Measurements from ENCODE around the gene SRRM2.
A peak's percentile ranks its signal among the peaks of the same experiment; 100 is the strongest.
"Not testable (repeated sequence)": the region's sequence is repeated elsewhere in the genome, so short reads cannot be mapped to it uniquely, and the experiment has no call there.

Gene SRRM2

GRCh38 chr16:2715519-2715918 is 36.9 kb upstream of the SRRM2 start:
- DNase-seq = peak; percentile 7

DNA sequence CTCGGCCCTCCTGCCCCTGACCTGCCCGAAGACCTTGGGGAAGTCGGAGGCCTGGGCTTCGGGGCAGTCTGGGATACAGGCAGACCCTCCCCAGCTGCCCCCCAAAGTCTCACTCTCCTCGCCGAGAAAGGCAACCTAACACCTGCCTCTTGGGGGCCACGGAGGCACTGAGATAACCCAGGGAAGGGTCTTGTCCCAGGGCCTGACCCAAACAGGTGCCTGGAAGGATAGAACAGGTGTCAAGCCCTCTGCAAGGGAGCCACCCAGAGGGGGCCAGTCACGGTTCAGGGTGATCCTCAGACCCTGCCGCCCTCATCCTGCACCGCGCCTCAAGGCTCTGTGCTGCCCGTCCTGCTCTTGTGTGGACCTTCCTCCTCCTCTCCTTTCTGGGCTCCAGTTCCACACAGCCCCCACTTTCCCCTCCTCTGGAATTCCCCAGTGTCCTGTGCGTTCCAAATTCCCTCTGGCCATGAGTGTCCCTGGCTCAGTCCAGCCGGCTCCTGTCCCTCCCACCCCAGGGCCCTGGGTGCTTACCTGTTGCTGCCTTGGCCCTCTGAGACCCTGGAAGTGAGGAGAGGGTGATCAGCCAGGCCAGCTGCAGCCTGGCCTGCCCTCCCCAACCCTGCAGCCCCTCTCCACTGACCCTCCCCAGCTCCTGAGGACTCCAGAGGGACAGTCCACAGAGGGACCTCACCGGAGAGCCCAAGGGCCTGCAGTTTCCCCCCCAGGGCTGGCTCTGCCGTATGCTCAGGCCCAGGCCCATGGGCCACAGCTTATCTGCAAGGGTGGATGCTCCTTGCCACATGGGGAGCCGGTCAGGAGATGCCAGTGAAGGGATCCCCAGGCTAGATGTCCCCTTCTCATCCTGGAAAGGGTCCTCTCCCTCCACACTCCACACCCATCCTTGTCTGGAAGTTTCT is 36.2 kb upstream of the SRRM2 start:
- DNase-seq = no peak

GRCh38 chr16:2716948-2717347 is 35.5 kb upstream of the SRRM2 start:
- DNase-seq = no peak

GRCh38 chr16:2717383-2718263 is 34.8 kb upstream of the SRRM2 start:
- no peak for DNase-seq

DNA sequence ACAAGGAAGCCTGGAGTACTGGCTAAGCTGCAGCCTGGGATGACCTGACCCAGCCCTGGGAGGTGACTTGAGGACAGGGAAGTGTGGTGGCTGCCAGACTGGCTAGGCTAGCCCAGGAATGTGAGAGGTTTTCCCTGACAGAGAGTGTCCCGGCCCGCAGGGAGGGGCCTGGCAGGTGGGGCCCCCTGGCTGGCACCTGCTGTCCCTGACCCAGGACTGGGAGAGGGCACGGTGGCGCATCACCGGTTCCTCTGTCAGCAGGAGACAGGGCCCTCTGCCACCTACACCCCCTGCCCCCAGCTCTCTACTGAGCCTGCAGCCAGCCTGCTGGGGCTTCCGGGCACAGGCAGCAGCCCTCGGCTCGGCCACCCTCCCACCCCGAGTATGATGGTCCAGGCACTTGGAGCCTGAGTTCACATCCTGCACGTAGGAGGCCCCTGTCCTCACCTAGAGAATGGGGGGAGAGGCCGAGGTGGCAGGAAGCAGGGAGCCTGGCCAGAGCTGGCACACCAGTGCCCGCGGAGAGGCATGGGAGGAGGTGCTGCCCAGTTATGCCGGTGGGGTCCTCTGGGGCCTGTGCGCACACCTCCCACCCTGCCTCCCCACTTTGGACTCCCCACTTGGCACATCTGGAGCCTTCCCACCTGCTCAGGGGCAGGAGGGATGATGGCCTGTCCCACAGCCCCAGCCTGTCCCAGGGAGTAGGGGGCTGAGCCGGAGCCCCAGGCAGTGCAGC is 32.9 kb upstream of the SRRM2 start:
- DNase-seq = no peak

GRCh38 chr16:2720064-2720457 is 32.4 kb upstream of the SRRM2 start, which contains the start of gene PRSS27:
TSS of gene PRSS27 (minus strand) at chr16:2720224. CDS start at chr16:2720160, 64 bp downstream.
- DNase-seq = no peak

- peak; percentile 82 for DNase-seq
These were observed 31.5 kb upstream of the SRRM2 start for GRCh38 chr16:2720719-2721633.

GRCh38 chr16:2721634-2722173 is 30.7 kb upstream of the SRRM2 start:
- DNase-seq = not testable (repeated sequence)

- DNase-seq = no peak
These were observed 28.3 kb upstream of the SRRM2 start for GRCh38 chr16:2724088-2724676.

- DNase-seq = no peak
These were observed 27.6 kb upstream of the SRRM2 start for GRCh38 chr16:2724816-2725348.

DNA sequence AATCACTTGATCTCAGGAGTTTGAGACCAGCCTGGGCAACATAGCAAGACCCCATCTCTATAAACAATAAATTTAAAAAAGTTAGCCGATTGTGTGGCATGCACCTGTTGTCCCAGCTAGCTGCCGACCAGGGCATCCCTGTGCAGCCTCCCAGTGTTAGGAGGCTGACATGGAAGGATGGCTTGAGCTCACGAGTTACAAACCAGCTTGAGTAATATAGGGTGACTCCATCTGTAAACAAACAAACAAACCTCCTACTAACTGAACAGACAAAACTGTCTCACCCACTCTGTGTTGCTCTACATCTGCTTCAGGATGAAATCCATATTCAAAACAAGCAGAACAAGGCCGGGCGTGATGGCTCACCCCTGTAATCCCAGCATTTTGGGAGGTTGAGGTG is 25.5 kb upstream of the SRRM2 start:
- DNase-seq = no peak

DNA sequence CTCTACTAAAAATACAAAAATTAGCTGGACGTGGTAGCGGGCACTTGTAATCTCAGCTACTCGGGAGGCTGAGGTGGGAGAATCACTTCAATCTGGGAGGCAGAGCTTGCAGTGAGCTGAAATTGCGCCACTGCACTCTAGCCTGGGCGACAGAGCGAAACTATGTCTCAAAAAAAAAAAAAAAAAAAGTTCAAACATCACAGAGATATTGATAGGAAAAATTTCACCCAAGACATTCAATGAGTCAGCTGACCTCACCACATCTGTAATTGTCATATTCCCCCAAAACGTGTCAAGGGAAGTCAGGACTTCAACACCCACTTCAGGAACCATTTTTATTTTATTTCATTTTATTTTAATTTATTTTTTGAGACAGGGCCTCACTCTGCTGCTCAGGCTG is 24.4 kb upstream of the SRRM2 start:
- no peak for DNase-seq

DNA sequence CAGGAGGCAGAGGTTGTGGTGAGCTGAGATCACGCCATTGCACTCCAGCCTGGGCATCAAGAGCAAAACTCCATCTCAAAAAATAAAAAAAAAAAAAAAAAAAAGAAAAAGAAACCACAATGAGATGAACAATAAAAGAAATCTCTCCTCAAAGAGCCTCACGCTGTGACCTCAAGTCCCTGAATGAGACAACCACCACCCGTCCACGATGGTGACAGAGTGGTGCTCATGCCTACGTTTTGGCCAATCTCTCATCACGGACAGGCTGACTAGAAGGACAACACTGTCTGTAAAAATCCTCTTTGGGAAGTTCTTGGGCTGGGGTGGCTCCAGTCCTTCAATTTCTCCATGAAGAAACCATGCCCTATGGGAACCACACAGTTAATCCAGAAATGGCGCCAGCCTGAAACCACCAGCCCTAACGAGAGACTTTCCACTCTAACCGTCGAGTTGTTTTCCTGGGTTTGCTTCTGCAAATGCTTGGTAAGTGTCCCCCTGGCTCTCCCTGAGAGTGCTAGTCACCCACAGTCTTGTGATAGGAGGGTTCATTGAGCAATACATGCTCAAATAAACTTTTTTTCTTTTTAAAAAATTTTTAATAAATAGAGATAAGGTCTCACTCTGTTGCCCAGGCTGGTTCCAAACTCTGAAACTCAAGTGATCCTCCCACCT is 17.5 kb upstream of the SRRM2 start:
- no peak for DNase-seq

- DNase-seq = no peak
These were observed 15.8 kb upstream of the SRRM2 start for GRCh38 chr16:2736476-2737237.

GRCh38 chr16:2737238-2737605 is 15.2 kb upstream of the SRRM2 start:
- DNase-seq = no peak

DNA sequence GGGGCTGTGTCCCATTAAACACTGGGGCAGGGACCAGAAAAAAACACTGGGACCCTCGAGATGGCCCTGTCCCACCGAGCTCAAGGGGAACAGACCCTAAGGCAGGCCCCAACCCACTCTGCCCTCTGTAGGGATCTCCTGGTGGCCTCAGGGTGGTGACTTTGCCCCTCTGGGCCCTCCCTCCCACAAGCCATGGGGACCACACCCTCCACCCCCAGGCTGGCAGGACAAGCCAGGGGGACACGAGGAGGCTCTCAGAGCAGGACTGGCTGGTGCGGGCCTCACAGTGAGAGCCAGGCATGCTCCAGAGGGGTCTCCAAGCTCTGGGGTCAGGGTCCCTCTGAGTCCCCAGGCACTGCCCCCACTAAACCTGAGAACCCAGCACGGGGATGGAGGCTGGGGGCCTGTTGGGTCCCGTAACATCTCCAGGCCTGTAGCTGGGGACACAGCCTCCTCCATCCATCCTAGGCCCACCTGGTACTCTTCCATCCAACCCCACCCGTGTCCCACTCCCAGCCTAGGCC is 14.5 kb upstream of the SRRM2 start:
- no peak for DNase-seq

DNA sequence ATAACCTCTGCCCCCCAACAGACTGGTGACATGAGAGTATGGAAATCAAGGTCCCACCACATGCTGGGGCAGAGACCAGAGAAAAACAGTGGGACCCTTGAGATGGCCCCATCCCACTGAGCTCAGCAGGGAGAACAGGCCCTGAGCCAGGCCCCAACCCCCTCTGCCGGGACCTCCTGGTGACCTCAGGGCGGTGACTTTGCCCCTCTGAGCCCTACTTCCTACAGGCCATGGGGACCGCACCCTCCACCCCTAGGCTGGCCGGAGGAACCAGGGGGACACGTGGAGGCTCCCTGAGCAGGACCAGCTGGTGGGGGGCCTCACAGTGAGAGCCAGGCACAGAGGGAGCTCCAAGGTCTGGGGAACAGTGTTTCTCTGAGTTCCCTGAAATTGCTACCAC is 13.8 kb upstream of the SRRM2 start:
- DNase-seq = no peak

DNA sequence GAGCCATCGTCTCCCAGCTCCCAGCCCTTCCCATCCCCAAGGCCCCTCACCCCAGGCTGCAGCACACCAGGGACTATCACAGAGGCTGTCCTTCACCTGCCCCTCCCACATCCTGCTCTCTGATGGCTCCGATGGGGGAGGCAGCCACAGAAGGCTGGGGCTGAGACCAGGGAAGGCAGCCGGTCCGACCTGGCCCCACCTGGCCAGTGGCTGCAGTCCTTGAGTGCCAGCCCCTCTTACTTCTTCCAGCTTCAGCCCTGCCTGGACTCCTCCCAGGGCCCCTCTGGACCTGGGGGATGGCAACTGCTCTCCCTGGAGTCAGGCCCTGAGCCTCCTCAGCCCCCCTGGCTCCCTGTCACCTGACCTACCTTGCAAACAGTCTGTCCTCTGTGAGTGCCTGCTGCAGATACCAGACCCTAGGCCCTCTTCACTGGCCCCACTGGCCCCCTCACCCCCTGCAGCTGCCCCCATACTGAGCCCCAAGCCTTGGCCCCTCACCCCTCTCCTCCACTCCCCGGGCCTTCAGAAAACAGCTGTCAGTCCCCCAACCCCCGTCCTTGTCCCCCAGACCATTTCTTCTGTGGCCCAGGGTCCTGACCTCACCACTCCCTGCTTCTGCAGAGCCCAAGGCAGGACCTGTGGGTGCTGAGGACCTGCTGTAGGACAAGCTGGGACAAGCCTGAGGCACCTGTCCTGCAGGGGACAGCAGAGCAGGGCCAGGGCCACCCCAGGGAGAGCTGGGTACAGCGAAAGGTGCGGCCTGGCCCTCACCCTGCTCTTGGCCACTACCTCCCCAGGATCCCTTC is 12.6 kb upstream of the SRRM2 start:
- no peak for DNase-seq

Measured in NCI-H2227 treated with DMSO at 0.1 percent for 48 hours (cell line).